T-helper 2 cell (primary cell): Measurements from ENCODE around the gene NACA.
A peak's percentile ranks its signal among the peaks of the same experiment; 100 is the strongest.

ENCODE experiments used
- DNase-seq, 5 experiments: peaks; one replicate each; pipeline versions ENCODE4 v3.0.0 to v3.0.0-alpha.2; 2012 to 2022

NACA gene

GRCh38 chr12:56687223-56688128 lies 37.6 kb downstream of the NACA start:
- DNase-seq, result peak; percentile 29 to 64 (median 55)

GRCh38 chr12:56684745-56685359 lies 40.2 kb downstream of the NACA start:
- no peak for DNase-seq

GRCh38 chr12:56682323-56682722 lies 42.8 kb downstream of the NACA start:
- DNase-seq, result no peak

GRCh38 chr12:56679883-56680575 lies 45.1 kb downstream of the NACA start:
- DNase-seq, result peak in 1 of 5 experiments; percentile 56

- DNase-seq, result no peak
Observed at GRCh38 chr12:56678852-56679251, 46.2 kb downstream of the NACA start.

GRCh38 chr12:56677680-56678079 lies 47.4 kb downstream of the NACA start:
- DNase-seq, result peak in 1 of 5 experiments; percentile 60

GRCh38 chr12:56676851-56677580 lies 48.1 kb downstream of the NACA start:
- DNase-seq, result no peak

GRCh38 chr12:56671608-56672007 lies 53.5 kb downstream of the NACA start:
- DNase-seq, result no peak

GRCh38 chr12:56670836-56671235 lies 54.3 kb downstream of the NACA start:
- DNase-seq, result no peak

- DNase-seq, result no peak
Observed at GRCh38 chr12:56668197-56668457, 57.0 kb downstream of the NACA start.
